HT-29 (cell line): ENCODE results near the gene ACP4. TPM values are rescaled to one million over a fixed set of nuclear protein-coding genes. Genes with fewer than 3 reads are reported as not detected.
"Not testable (repeated sequence)": the region's sequence is repeated elsewhere in the genome, so short reads cannot be mapped to it uniquely, and the experiment has no call there.

Experiments used
- DNase-seq: peaks from one replicate; pipeline ENCODE4 v3.0.0-alpha.2; 2015; ENCODE audit warnings: low spot score
- total RNA-seq: library from RNA; depleted of rRNA; stranded (reverse); fragments of >200 nt; shearing (Covaris generic); gene quantifications from 2 replicates; pipeline ENCODE4 v1.2.3, GENCODE V29; 2014; rRNA removed

Gene ACP4
- total RNA-seq, result not detected in 2 replicates

- DNase-seq, result no peak
Measured at GRCh38 chr19:50790396-50790795, at the start of gene ACP4. Gene ACP4, plus strand, starts transcription at chr19:50790415. Its CDS starts 0 bp downstream, at chr19:50790415.

- DNase-seq, result no peak
Measured at GRCh38 chr19:50741179-50741933, 48.9 kb upstream of the ACP4 start.

GRCh38 chr19:50743537-50743936 lies 46.7 kb upstream of the ACP4 start:
- no peak for DNase-seq

GRCh38 chr19:50745221-50745620 lies 45.0 kb upstream of the ACP4 start:
- DNase-seq, result no peak

DNA sequence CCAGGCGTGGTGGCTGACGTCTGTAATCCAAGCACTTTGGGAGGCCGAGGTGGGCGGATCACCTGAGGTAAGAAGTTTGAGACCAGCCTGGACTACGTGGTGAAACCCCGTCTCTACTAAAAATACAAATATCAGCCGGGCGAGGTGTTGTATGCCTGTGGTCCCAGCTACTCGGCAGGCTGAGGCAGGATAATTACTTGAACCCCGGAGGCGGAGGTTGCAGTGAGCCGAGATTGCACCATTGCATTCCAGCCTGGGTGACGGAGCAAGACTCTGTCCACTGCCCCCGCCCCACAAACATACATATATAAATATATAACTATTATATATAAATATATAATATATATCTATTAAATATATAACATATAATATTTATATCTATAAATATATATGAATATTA lies 43.1 kb upstream of the ACP4 start:
- not testable (repeated sequence) for DNase-seq

DNA sequence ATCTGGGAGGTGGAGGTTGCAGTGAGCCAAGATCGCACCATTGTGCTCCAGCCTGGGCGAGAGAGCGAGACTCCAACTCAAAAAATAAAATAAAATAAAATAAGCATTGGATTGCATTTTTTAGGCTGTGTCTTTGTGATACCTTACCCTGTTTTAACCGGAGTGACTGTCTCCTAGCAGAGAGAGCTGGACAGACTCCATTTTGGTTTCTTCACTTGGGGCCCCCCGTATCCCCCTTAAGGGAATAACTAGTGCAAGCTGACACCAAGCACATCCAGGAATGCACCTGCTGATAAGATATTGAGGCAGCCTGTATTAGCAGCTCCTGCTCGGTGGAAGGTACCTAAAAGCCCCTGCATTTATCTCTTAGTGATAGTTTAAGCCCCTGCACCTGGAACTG lies 40.7 kb upstream of the ACP4 start:
- no peak for DNase-seq

DNA sequence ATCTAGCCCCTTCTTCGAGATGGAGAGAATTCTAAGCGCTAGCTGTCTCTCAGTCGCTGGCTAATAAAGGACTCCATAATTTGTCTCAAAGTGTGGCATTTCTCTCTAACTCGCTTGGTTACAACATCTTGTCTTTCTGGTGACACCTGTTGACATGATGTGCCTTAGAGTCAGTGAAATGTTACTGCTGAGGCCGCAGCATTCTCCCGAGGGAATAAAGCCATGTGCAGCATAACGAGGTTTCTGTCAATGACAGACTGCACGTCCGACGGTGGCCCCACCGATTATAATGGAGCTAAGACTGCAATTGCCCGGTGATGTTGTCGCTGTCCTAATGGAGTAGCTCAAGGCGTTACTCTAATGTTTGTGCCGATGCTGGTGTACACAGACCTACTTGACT lies 40.2 kb upstream of the ACP4 start:
- DNase-seq, result no peak

- no peak for DNase-seq
Measured at GRCh38 chr19:50753879-50754278, 36.3 kb upstream of the ACP4 start.

GRCh38 chr19:50756244-50756643 lies 34.0 kb upstream of the ACP4 start:
- not testable (repeated sequence) for DNase-seq

DNA sequence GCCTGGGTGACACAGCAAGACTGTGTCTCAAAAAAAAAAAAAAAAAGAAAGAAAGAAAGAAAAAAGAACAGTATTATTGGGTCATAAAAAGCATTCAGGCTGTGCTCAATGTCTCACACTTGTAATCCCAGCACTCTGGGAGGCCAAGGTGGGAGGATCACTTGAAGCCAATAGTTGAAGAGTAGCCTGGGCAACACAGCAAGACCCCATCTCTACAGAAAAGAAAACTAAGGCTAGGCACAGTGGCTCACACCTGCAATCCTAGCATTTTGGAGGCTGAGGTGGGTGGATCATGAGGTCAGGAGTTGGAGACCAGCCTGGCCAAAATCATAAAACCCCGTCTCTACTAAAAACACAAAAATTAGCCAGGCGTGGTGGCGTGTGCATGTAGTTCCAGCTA lies 32.6 kb upstream of the ACP4 start:
- DNase-seq, result not testable (repeated sequence)

GRCh38 chr19:50759076-50759475 lies 31.1 kb upstream of the ACP4 start:
- not testable (repeated sequence) for DNase-seq

DNA sequence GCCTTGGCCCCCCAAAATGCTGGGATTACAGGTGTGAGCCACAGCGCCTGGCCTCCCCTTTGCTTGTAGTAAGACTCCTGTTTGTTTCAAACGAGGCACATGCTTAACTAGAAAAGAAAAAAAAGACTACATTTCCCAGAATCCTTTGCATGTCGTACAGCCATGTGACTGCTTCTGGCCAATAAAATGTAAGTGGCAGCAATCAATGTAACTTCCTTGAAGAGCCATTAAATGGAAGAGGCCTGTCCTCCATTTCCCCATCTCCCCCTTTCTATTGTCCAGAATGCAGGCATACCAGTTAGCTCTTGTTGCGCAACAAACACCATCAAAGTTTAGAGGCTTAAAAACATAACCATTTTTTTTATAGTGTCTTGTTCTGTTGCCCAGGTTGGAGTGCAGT lies 30.3 kb upstream of the ACP4 start:
- DNase-seq, result peak; percentile 25

GRCh38 chr19:50761501-50761900 lies 28.7 kb upstream of the ACP4 start:
- not testable (repeated sequence) for DNase-seq

DNA sequence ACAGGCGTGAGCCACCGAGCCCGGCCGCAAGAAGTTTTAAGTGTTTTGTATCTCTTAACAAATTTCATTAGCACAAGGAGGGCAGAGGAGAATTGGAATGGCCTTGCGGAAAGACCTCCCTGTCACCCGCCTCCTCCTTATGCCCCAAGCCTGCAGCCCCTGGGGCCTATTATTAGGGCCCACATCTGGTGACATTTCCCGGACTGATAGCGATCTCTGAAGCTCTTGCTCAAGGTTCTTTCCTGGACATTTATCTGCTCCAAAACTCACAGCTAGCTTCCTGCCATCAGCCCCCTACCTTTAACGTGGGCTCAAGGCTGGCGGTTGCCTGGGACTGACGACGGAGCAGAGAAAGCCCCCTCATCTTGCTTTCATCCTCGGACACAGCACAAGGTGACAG lies 26.7 kb upstream of the ACP4 start:
- not testable (repeated sequence) for DNase-seq

- no peak for DNase-seq
Measured at GRCh38 chr19:50764409-50764808, 25.8 kb upstream of the ACP4 start.

DNA sequence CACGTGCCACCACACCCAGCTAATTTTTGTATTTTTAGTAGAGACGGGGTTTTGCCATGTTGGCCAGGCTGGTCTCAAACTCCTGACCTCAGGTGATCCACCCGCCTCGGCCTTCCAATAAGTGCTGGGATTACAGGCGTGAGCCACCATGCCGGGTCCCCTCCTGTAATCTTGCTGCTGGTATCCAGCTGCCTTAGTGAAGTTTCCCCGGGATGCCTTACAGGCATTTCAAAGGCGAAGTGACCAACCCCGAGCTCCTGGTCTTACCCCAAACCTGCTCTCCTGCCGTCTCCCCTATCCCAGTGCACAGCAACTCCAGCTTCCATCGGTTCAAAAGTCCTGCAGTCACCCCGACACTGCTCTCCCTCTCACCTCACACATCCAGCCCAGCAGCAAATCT lies 23.5 kb upstream of the ACP4 start:
- DNase-seq, result not testable (repeated sequence)

DNA sequence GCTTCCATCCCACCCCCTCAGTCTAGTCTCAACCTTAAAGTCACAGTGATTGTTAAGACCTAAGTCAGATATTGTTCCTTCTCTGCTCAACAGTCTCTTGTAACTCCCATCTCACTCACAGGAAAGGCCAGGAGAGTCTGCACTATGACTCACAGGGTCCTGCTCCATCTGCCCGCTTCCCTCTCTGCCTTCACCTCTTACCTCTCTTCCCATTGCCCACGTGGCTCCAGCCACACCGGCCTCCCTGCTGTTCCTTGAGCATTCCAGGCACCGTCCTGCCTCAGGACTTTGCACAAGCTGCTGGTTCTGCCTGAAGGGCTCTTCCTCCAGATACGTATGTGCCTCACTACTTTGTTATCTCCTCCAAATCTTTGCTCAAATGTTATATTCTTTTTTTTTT lies 23.0 kb upstream of the ACP4 start:
- peak; percentile 31 for DNase-seq

- DNase-seq, result no peak
Measured at GRCh38 chr19:50768277-50768676, 21.9 kb upstream of the ACP4 start.

GRCh38 chr19:50770164-50770563 lies 20.1 kb upstream of the ACP4 start, which contains the start of gene GPR32:
Gene GPR32, plus strand, starts transcription at chr19:50770464. Its CDS starts 137 bp downstream, at chr19:50770601.
- not testable (repeated sequence) for DNase-seq

- DNase-seq, result no peak
Measured at GRCh38 chr19:50770888-50771287, 19.3 kb upstream of the ACP4 start.

DNA sequence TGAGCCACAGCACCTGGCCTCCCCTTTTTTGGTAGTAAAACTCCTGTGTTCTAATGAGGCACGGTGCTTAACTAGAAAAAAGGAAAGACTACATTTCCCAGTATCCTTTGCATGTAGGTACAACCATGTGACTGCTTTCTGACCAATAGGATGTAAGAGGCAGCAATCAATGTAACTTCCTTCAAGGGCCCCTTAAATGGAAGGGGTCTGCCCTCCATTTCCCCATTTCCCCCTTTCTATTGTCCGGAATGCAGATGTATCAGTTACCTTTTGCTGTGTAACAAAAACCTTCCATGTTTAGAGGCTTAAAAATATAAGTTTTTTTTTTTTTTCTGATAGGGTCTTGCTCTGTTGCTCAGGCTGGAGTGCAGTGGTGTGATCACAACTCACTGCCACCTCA lies 17.7 kb upstream of the ACP4 start:
- peak; percentile 41 for DNase-seq

DNA sequence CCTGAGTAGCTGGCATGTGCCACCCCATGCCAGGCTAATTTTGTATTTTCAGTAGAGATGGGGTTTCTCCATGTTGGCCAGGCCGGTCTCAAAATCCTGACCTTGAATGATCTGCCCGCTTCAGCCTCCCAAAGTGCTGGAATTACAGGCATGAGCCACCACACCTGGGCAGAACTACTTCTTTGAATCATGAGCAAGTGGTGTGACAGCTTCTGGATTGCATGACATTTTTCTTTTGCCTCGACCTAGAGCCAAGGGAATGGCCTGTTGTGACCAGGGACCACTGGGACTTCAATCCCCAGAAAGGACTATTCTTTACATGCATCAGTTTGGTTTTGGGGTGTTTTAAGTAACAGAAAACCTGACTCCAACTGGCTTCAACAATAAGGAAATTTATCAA lies 17.3 kb upstream of the ACP4 start:
- not testable (repeated sequence) for DNase-seq

DNA sequence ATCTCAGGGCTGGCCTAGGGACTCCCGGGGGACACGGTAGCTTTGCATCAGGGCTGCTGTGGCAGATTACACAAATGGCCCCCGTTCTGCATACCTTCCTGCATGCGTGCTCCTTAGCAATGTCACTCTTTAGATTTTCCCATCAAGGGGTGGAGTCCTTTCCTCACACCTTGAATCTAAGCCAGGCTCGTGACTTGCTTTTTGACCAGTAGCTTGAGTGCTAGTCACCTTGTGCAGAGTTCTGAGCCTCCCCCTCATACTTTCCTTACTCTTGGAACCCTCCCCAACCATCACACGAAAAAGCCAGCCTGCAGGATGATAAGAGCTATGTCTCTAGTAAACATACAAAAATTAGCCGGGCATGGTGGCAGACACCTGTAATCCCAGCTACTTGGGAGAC lies 16.8 kb upstream of the ACP4 start:
- not testable (repeated sequence) for DNase-seq

- no peak for DNase-seq
Measured at GRCh38 chr19:50776131-50776530, 14.1 kb upstream of the ACP4 start.
